Measurements from ENCODE around the gene APOA4. TPM values are rescaled to one million over a fixed set of nuclear protein-coding genes. Genes with fewer than 3 reads are reported as not detected.
A peak's percentile ranks its signal among the peaks of the same experiment; 100 is the strongest.

Gene APOA4
- total RNA-seq, 1 donor from 2014 or later, result not detected

- DNase-seq (ENCODE audit: low spot score in 2 of 2, unreplicated experiment in 2 of 2), result no peak
- no peaks in the 10 kb centered on the region for H3K36me3 Mint-ChIP-seq
- H3K4me1 Mint-ChIP-seq, result peaks cover 2% of the 10 kb centered on the region
- H3K9me3 Mint-ChIP-seq, result peaks cover 4% of the 10 kb centered on the region
- no peak for TF ChIP-seq CTCF (IDR thresholded peaks at IDR 0.05; ENCODE audit: unreplicated experiment)
- no peak overlapping the region for H3K27ac Mint-ChIP-seq
- H3K4me3 Mint-ChIP-seq, result no peak overlapping the region
- peaks cover 10% of the 10 kb centered on the region for H3K27me3 Mint-ChIP-seq (ENCODE audit: low read depth)
Observed at GRCh38 chr11:116794851-116795250, 28.3 kb downstream of the APOA4 start.

GRCh38 chr11:116793772-116794097 lies 29.4 kb downstream of the APOA4 start:
- H3K4me1 Mint-ChIP-seq, result peaks cover 2% of the 10 kb centered on the region
- H3K9me3 Mint-ChIP-seq, result peaks cover 4% of the 10 kb centered on the region
- H3K36me3 Mint-ChIP-seq, result no peaks in the 10 kb centered on the region
- peaks cover 6% of the 10 kb centered on the region for H3K27me3 Mint-ChIP-seq (ENCODE audit: low read depth)
- no peak for TF ChIP-seq CTCF (IDR thresholded peaks at IDR 0.05; ENCODE audit: unreplicated experiment)
- no peak overlapping the region for H3K27ac Mint-ChIP-seq
- H3K4me3 Mint-ChIP-seq, result no peak overlapping the region
- no peak for DNase-seq (ENCODE audit: low spot score in 2 of 2, unreplicated experiment in 2 of 2)

- H3K4me3 Mint-ChIP-seq, result no peak overlapping the region
Observed at GRCh38 chr11:116792869-116793771, 30.0 kb downstream of the APOA4 start.

GRCh38 chr11:116792144-116792868 lies 30.8 kb downstream of the APOA4 start:
- peaks cover 6% of the 10 kb centered on the region for H3K27me3 Mint-ChIP-seq (ENCODE audit: low read depth)
- H3K27ac Mint-ChIP-seq, result no peak overlapping the region
- no peak for DNase-seq (ENCODE audit: low spot score in 2 of 2, unreplicated experiment in 2 of 2)
- H3K9me3 Mint-ChIP-seq, result peaks cover 4% of the 10 kb centered on the region
- TF ChIP-seq CTCF (IDR thresholded peaks at IDR 0.05; ENCODE audit: unreplicated experiment), result no peak
- no peak overlapping the region for H3K4me3 Mint-ChIP-seq
- H3K4me1 Mint-ChIP-seq, result peaks cover 10% of the 10 kb centered on the region
- no peaks in the 10 kb centered on the region for H3K36me3 Mint-ChIP-seq

More at GRCh38 chr11:116792869-116793771, 30.0 kb downstream of the APOA4 start:
- Mint-ChIP-seq H3K9me3 (peaks cover 4% of the 10 kb centered on the region), H3K27me3 (ENCODE audit: low read depth) (peaks cover 6% of the 10 kb centered on the region), H3K4me1 (peaks cover 7% of the 10 kb centered on the region), H3K36me3 (no peaks in the 10 kb centered on the region), H3K27ac (no peak overlapping the region)
- no peak for TF ChIP-seq CTCF (IDR thresholded peaks at IDR 0.05; ENCODE audit: unreplicated experiment)
- DNase-seq (ENCODE audit: low spot score in 2 of 2, unreplicated experiment in 2 of 2), result no peak

GRCh38 chr11:116791813-116792143 lies 31.3 kb downstream of the APOA4 start, which contains the start of gene APOA5:
Gene APOA5 (minus strand): TSS chr11:116791879. CDS start chr11:116791860, 19 bp downstream.
- H3K4me1 Mint-ChIP-seq, result peaks cover 16% of the 10 kb centered on the region
- no peak within 1 kb of the TSS for H3K27ac Mint-ChIP-seq
- H3K27me3 Mint-ChIP-seq (ENCODE audit: low read depth), result peaks cover 6% of the 10 kb centered on the region
- peaks cover under 1% of the 10 kb centered on the region for H3K9me3 Mint-ChIP-seq
- DNase-seq (ENCODE audit: low spot score in 2 of 2, unreplicated experiment in 2 of 2), result no peak
- H3K36me3 Mint-ChIP-seq, result peaks cover 2% of the 10 kb centered on the region
- peak within 1 kb of the TSS; percentile 20 for H3K4me3 Mint-ChIP-seq
- no peak for TF ChIP-seq CTCF (IDR thresholded peaks at IDR 0.05; ENCODE audit: unreplicated experiment)

Measured in mesothelial cell of epicardium (in vitro differentiated cells).